GM18502 (cell line): ENCODE results near the gene ADAMTS17.
A peak's percentile ranks its signal among the peaks of the same experiment; 100 is the strongest.

Experiments used
- ATAC-seq: cut with Tn5 transposase; IDR thresholded peaks from one replicate; pipeline ENCODE4 v1.9.1; 2021; ENCODE audit warnings: mild to moderate bottlenecking; ENCODE audit not compliant: unreplicated experiment, poor library complexity

ADAMTS17 gene

DNA sequence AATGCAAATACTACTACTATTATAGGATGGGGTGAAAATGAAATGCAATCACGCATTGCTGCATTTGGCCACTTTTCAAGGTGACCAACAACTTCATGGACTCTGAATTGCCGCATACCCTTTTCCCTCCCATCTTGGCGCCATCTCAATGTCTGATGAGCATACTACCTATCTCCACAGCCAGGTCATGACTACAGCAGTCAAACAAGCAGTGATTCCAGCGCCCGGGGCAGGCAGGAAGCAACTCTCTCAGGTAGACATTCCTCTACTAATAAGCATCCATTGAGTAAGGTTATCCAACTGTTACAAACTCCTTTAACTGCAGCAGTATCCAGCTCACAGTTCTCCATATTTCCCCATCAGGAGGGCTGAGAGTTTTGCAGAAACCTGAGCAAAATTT, 155.4 kb downstream of the ADAMTS17 start:
- no peak for ATAC-seq

- no peak for ATAC-seq
Observed at GRCh38 chr15:100183921-100184495, 157.8 kb downstream of the ADAMTS17 start.

DNA sequence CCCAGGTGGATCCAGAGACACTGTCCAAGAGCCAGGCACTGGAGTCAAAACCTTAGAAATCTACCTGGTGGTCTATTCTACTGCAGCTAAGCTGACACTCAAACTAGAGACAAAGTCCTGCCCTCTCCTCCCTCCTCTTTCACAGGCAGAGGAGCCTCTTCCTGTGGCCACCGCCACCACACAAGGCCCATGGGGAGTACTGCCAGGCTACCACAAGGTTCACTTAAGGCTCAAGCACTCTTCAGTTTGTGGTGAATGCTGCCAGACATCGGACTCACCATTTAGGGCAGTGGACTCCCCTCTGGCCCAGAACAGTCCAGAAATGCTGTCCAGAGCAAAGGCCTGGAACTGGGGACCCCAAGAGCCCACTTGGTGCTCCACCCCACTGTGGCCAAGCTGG, 160.9 kb downstream of the ADAMTS17 start:
- ATAC-seq = no peak

GRCh38 chr15:100175406-100176114, 166.2 kb downstream of the ADAMTS17 start:
- no peak for ATAC-seq

GRCh38 chr15:100174904-100175275, 166.9 kb downstream of the ADAMTS17 start:
- no peak for ATAC-seq

DNA sequence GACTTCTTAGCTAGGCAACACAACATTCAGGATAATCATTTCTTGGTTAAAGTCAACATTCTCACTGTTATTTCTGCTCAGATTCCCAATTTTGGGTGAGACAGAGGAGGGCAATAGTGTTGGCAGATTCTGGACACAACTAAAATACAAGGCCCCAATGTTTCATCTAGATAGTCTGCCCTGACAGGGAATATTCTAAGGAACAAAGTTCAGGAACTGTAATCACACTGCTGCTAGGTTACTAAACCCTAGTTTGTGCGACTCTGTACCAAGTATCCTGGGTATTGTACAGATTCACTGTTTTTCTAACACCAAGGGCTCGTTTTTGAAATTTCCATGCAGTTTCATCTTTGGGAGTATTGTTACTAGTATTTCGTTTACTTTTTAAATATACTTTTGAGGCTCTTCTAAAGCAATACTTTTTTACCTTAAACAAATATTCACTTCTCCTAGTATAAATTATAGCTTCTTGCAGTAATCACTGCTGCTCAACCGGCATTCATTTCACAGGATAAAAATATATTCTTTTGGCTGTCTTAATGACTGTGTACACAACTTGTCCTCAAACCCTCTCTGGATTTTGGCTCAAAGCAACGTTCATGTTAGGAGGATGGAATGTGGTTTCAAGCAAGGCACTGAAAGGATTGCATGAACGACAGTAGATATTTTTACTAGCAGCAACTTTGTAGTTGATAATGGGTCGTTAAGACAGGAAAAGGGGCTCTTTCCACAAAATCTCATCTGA, 167.4 kb downstream of the ADAMTS17 start:
- no peak for ATAC-seq

- no peak for ATAC-seq
Observed at GRCh38 chr15:100172356-100173024, 169.3 kb downstream of the ADAMTS17 start.

DNA sequence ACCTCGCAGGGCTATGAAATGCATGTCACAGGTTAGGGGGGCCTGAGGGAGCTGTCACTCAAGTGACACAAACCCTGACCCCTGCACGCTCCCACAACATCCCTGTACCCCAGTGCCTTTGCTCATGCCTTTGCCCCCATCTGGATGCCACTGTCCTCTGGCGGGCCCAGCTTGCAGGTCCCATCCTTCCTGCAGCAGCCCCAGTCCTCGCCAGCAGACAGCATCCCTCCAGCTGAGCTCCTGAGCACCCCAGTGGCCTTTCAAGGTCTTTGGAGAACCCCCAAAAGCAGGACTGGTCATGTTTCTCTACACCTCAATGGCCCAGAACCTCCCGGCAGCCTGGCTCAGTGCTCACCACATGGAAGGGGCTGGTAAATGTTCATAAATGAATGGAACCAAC, 170.4 kb downstream of the ADAMTS17 start:
- ATAC-seq = no peak

DNA sequence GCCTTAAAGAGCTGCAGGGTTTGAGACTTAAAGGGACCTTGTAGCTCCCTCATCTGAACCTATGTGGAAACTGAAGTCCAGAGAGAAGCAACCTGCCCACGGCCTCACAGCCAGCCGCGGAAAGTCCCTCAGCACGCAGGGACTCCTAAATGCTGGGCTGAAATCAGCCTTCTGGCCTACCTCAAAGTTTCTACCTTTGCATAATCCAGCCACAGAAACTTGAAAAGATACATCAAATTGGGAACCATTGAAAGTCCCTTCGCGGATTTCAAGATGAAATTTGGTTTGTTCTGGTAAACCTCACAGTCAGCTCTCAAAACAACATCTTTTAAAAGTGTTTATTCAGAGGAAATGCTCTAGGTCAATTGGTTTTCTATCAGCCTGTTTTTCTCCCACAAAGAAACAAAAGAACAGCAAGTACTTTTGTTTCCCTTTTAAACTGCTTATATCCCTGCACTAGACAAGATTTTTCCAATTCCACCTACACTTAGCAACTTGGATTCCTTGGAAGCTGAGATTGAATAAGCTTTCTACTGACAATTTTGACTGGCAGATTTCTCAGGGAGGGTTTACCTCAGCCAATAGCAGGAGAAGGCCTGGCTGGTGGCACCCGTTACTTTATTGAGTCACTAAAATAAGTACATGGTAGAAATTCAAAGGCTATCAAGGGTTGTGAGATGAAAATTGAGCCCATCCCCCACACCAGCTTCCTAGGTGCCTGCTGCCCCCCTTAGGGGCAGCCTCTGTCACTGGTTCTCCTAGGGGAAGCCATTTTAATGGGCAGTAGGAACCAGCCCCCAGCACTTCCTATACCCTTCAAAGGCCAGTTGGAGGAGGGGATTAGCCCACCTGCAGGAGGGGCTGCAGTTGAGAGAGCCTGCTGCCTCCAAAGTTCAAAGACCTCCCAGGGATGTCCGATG, 171.2 kb downstream of the ADAMTS17 start:
- peak; percentile 97 for ATAC-seq

GRCh38 chr15:100169615-100170290, 172.0 kb downstream of the ADAMTS17 start:
- peak; percentile 8 for ATAC-seq

DNA sequence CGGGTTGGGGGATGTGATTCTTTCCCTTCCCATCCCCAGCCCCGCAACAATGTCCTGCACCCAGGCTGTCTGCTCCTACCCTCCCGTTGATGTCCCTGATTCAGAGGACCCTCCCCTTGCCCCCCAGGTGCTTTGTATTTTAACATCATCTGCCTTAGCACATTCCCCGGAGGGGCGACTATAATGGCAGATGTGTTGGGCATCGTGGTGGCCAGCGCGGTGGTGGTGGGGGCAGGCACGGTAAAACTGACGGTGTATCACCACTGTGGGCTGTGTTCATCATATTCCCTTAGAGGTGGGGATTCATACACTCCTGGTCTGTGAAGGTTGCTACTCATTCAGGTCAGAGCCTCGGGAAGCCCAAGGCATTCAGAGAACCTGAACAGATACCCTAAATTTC, 173.0 kb downstream of the ADAMTS17 start:
- no peak for ATAC-seq

GRCh38 chr15:100167884-100168375, 173.8 kb downstream of the ADAMTS17 start:
- ATAC-seq = no peak

- no peak for ATAC-seq
Observed at GRCh38 chr15:100166313-100166712, 175.5 kb downstream of the ADAMTS17 start.

- ATAC-seq = no peak
Observed at GRCh38 chr15:100163961-100164360, 177.8 kb downstream of the ADAMTS17 start.

GRCh38 chr15:100160953-100161352, 180.8 kb downstream of the ADAMTS17 start:
- ATAC-seq = no peak

- ATAC-seq = no peak
Observed at GRCh38 chr15:100159436-100159835, 182.3 kb downstream of the ADAMTS17 start.

- ATAC-seq = no peak
Observed at GRCh38 chr15:100158356-100158755, 183.4 kb downstream of the ADAMTS17 start.

- ATAC-seq = no peak
Observed at GRCh38 chr15:100156201-100156600, 185.6 kb downstream of the ADAMTS17 start.

- ATAC-seq = no peak
Observed at GRCh38 chr15:100154338-100154737, 187.4 kb downstream of the ADAMTS17 start.
